ENCODE results near the gene SMIM5. TPM values are rescaled to one million over a fixed set of nuclear protein-coding genes. Genes with fewer than 3 reads are reported as not detected.
A peak's percentile ranks its signal among the peaks of the same experiment; 100 is the strongest.

SMIM5 gene
- total RNA-seq, 2 experiments from 2014 or later = 0.06 TPM; not detected in 1

DNA sequence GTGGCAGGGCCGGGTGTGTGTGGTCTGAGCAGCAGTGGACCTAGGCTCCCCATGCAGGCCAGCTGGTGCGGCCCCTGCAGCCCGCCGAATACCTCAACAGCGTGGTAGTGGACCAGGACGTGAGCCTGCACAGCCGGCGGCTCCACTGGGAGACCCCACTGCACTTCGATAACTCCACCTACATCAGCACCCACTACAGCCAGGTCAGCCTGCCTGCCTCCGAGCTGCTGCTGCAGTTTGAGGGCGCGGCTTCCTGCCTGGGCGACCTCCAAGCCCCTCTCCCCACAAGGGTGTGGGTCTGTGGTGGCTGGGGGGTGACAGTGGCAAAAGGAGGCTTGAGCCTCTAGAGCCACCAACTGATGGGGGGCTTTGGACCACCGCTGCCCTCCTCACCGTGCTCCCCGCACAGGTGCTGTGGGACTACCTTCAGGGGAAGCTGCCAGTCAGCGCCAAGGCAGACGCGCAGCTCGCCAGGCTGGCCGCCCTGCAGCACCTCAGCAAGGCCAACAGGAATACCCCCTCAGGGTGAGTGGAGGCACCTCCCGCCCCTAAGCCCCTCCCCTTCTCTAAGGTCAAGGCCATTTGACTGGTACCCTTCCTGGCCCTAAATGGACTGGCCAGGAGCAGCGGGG, 8.4 kb upstream of the SMIM5 start:
- no peak for TF ChIP-seq EZH2phosphoT487 (IDR thresholded peaks at IDR 0.05; ENCODE audit: borderline replicate concordance, low read depth, low read length)
- TF ChIP-seq, protein P1, sequence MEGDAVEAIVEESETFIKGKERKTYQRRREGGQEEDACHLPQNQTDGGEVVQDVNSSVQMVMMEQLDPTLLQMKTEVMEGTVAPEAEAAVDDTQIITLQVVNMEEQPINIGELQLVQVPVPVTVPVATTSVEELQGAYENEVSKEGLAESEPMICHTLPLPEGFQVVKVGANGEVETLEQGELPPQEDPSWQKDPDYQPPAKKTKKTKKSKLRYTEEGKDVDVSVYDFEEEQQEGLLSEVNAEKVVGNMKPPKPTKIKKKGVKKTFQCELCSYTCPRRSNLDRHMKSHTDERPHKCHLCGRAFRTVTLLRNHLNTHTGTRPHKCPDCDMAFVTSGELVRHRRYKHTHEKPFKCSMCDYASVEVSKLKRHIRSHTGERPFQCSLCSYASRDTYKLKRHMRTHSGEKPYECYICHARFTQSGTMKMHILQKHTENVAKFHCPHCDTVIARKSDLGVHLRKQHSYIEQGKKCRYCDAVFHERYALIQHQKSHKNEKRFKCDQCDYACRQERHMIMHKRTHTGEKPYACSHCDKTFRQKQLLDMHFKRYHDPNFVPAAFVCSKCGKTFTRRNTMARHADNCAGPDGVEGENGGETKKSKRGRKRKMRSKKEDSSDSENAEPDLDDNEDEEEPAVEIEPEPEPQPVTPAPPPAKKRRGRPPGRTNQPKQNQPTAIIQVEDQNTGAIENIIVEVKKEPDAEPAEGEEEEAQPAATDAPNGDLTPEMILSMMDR (conservative IDR thresholded peaks at IDR 0.05; ENCODE audit: low read length) = no peak
- ChIA-PET CTCF (ENCODE audit: unreplicated experiment) (interaction anchor here (0.6 to 1.0 kb wide), 4 partner anchors 20 to 480 kb away, joined by 3 to 6 read pairs (median 5); no protein-coding TSS in a partner anchor), POLR2A (no interaction called here)
- peaks cover 12% of the 10 kb centered on the region for H3K4me1 ChIP-seq (ENCODE audit: insufficient read depth, low read length, poor library complexity, severe bottlenecking)
- no peak for DNase-seq (ENCODE audit: low spot score)
- no peak overlapping the region for H3K27ac ChIP-seq (ENCODE audit: low read depth, low read length, poor library complexity, severe bottlenecking)
- no peaks in the 10 kb centered on the region for H3K79me2 ChIP-seq (ENCODE audit: insufficient read depth, low read depth, low read length)
- no peaks in the 10 kb centered on the region for H3K9me3 ChIP-seq (ENCODE audit: low read length)
- intact Hi-C loops (cut with micrococcal nuclease; ENCODE audit: unreplicated experiment) = no loop called here
- H2AFZ ChIP-seq (ENCODE audit: low read length) = no peak overlapping the region
- H4K20me1 ChIP-seq (ENCODE audit: insufficient read depth, low read length) = no peaks in the 10 kb centered on the region
- peaks cover 10% of the 10 kb centered on the region; the same call in 1 of the 2 replicates for H3K36me3 ChIP-seq (ENCODE audit: insufficient read depth, low read length)
- H3K4me2 ChIP-seq (ENCODE audit: low read length) = no peak overlapping the region
- no TSS peak for BruUV-seq (replicated peaks)
- no peaks in the 10 kb centered on the region for H3K9me2 ChIP-seq (ENCODE audit: insufficient read depth, low read length)
- no peak overlapping the region for H3K4me3 ChIP-seq (ENCODE audit: low read depth, low read length, poor library complexity, severe bottlenecking)

DNA sequence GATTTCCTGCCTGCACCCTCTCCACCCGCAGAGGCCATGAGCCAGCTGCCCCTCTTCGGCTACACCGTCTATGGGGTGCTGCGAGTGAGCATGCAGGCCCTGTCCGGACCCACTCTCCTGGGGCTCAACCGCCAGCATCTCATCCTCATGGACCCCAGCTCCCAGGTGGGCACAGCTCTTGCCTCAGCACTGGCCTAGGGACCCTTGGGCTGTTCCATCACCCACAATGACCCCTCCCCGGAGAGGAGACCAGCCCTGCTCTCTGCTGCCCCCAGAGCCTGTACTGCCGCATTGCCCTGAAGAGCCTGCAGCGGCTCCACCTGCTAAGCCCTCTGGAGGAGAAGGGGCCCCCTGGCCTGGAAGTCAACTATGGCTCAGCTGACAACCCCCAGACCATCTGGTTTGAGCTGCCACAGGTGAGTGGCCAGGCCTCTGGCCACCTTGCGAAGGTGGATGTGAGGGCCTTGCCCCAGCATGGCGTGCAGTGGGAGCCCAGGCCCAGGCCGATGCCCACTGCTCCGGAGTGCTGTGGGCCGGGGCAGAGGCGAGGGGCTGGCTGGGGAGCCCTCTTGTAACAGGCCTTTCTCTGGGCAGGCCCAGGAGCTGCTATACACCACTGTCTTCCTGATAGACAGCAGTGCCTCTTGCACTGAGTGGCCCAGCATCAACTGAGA, 7.3 kb upstream of the SMIM5 start:
- H2AFZ ChIP-seq (ENCODE audit: low read length) = no peak overlapping the region
- H3K4me2 ChIP-seq (ENCODE audit: low read length) = no peak overlapping the region
- intact Hi-C loops (cut with micrococcal nuclease; ENCODE audit: unreplicated experiment) = no loop called here
- H3K27ac ChIP-seq (ENCODE audit: low read depth, low read length, poor library complexity, severe bottlenecking) = no peak overlapping the region
- TF ChIP-seq EZH2phosphoT487 (IDR thresholded peaks at IDR 0.05; ENCODE audit: borderline replicate concordance, low read depth, low read length) = no peak
- TF ChIP-seq, protein P1 (conservative IDR thresholded peaks at IDR 0.05; ENCODE audit: low read length) = peak; percentile 97
- peak; percentile 73 for DNase-seq (ENCODE audit: low spot score)
- no peaks in the 10 kb centered on the region for H4K20me1 ChIP-seq (ENCODE audit: insufficient read depth, low read length)
- ChIA-PET POLR2A (interaction anchor here (0.6 to 0.7 kb wide), 2 partner anchors 62 to 161 kb away, joined by 3 read pairs; no protein-coding TSS in a partner anchor), CTCF (ENCODE audit: unreplicated experiment) (interaction anchor here (0.7 to 1.0 kb wide), 2 partner anchors 19 to 58 kb away, joined by 3 to 5 read pairs; no protein-coding TSS in a partner anchor)
- H3K36me3 ChIP-seq (ENCODE audit: insufficient read depth, low read length) = peaks cover 16% of the 10 kb centered on the region; the same call in 1 of the 2 replicates
- no peaks in the 10 kb centered on the region for H3K9me2 ChIP-seq (ENCODE audit: insufficient read depth, low read length)
- no peaks in the 10 kb centered on the region for H3K9me3 ChIP-seq (ENCODE audit: low read length)
- H3K4me1 ChIP-seq (ENCODE audit: insufficient read depth, low read length, poor library complexity, severe bottlenecking) = peaks cover 12% of the 10 kb centered on the region
- H3K4me3 ChIP-seq (ENCODE audit: low read depth, low read length, poor library complexity, severe bottlenecking) = no peak overlapping the region
- no TSS peak for BruUV-seq (replicated peaks)
- H3K79me2 ChIP-seq (ENCODE audit: insufficient read depth, low read depth, low read length) = no peaks in the 10 kb centered on the region

Measured in OCI-LY7 (cell line).